Activated CD4-positive, alpha-beta T cell treated with anti-CD3 and anti-CD28 coated beads, Interleukin-2, Interleukin-4, amounts not matched to agents 100 ng/mL and 50 ng/mL, durations not matched to agents 16 hours and 8 hours (primary cell): Measurements from ENCODE around the gene ZNF407.
"Not testable (repeated sequence)": the region's sequence is repeated elsewhere in the genome, so short reads cannot be mapped to it uniquely, and the experiment has no call there.

Experiments
- DNase-seq: peaks from one replicate; pipeline ENCODE4 v3.0.0-alpha.2; 2020; ENCODE audit warnings: low spot score

ZNF407 gene, protein sequence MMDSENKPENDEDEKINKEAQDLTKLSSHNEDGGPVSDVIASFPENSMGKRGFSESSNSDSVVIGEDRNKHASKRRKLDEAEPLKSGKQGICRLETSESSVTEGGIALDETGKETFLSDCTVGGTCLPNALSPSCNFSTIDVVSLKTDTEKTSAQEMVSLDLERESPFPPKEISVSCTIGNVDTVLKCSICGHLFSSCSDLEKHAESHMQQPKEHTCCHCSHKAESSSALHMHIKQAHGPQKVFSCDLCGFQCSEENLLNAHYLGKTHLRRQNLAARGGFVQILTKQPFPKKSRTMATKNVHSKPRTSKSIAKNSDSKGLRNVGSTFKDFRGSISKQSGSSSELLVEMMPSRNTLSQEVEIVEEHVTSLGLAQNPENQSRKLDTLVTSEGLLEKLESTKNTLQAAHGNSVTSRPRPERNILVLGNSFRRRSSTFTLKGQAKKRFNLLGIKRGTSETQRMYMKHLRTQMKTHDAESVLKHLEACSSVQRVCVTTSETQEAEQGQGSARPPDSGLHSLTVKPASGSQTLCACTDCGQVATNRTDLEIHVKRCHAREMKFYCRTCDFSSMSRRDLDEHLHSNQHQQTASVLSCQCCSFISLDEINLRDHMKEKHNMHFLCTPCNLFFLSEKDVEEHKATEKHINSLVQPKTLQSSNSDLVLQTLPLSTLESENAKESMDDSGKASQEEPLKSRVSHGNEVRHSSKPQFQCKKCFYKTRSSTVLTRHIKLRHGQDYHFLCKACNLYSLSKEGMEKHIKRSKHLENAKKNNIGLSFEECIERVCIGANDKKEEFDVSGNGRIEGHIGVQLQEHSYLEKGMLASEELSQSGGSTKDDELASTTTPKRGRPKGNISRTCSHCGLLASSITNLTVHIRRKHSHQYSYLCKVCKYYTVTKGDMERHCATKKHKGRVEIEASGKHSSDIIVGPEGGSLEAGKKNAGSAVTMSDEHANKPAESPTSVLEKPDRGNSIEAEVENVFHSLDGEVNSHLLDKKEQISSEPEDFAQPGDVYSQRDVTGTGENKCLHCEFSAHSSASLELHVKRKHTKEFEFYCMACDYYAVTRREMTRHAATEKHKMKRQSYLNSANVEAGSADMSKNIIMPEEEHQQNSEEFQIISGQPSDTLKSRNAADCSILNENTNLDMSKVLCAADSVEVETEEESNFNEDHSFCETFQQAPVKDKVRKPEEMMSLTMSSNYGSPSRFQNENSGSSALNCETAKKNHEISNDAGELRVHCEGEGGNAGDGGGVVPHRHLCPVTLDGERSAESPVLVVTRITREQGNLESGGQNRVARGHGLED (N-terminal part only)

GRCh38 chr18:74597662-74598349 lies at the start of gene ZNF407:
Gene ZNF407, plus strand, starts transcription at chr18:74597870. Its CDS starts 33,150 bp downstream, at chr18:74631020.
- DNase-seq: peak; percentile 92

GRCh38 chr18:74549591-74550104 lies 48.0 kb upstream of the ZNF407 start:
- no peak for DNase-seq

DNA sequence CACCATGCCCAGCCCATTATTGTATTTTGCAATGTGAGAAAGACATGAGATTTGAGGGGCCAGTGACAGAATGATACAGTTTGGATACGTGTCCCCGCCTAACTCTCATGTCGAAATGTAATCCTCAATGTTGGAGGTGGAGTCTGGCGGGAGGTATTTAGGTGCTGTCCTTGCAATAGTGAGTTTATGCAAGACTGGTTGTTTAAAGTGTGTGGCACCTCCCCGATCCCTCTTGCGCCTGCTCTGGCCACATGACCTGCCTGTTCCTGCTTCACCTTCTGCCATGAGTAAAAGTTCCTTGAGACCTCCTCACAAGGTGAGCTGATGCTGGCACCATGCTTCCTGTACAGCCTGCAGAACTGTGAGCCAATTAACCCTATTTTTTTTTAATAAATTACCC lies 46.8 kb upstream of the ZNF407 start:
- no peak for DNase-seq

DNA sequence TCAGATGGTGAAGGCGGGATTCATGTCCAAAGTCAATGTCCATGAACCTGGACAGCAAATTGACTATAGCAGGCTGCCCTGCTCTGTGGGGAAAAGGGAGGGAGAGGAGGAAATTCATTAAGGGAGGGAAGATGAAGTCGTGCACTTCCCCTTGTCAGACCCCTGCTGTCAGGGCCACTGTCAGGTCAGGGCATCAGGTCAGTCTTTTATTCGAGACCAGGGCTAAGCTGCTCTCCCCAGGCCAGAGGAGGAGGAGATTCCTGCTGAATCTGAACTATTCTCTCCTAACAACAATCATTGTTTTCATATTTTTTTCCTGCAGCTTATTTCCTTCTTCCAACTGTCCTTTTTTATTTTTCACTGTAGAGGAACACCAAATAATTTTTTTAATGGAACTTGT lies 46.2 kb upstream of the ZNF407 start:
- DNase-seq: no peak

DNA sequence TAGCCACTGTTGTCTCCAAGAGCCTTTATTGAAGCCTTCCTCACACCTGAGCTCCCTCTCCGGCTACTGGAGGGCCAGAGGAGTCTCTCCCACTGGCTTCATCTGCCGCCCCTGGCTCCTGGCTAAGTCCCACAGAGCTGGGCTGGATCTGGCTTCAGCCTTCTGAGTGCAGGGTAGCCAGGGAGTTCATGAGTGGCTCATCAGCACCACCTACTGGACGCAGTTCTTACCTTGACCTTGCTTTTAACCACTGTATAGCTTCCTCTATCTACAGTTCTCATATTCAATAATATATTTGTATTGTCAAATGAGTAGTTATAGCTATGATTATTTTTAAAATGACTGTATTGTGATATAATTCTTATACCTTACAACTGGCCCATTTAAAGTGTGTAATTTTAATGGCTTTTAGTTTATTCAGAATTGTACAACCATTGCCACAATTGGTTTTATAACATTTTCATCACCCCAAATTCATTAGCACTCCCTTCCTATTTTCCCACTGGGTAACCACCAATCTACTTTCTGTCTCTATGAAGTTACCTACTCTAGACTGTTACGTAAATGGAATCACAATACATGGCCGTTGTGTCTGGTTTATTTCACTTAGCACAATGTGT lies 45.6 kb upstream of the ZNF407 start:
- DNase-seq: peak; percentile 80

DNA sequence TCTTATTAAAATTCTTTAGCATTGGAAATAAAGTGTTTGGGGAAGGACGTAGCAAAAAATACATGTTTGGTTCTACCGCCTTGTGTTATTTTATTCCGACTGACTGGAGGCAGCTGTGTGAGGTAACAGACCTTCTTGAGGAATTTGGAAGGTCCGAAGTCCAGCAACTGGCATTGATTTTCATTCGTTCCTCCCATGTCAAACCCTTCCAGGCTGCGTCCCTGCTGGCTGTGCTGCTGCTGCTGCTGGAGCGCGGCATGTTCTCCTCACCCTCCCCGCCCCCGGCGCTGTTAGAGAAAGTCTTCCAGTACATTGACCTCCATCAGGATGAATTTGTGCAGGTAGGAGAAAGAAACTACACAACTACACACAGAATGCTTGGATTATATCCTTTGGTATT lies 41.5 kb upstream of the ZNF407 start:
- DNase-seq: no peak

GRCh38 chr18:74558096-74558495 lies 39.6 kb upstream of the ZNF407 start:
- DNase-seq: no peak

DNA sequence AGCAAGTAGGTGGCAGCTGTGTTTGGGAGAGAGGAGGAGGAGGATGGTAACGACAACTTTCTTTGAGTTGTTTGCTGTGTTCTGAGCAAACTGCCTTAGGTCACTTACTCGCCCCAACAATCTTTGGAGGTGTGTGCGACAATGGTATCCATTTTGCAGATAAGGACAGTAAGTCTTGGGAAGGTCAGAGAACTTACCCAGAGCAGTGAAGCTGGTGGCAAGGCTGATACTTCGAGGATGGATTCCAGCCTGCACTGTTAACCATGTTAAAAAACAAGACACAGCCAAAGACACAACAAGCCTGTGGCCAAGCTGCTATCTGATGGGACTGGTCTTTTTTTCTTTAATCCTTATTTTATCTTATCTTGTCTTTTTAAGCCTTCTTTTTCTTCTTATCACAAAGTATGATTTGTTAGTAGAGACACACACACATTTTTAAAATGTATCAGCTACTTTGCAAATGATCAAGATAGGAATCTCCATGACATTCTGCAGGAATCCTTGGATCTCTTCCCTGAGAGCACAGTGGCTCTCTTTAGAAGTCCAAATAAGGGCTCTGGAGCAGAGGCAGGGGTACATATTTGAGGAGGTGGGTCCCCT lies 35.4 kb upstream of the ZNF407 start:
- DNase-seq: no peak

GRCh38 chr18:74562775-74563174 lies 34.9 kb upstream of the ZNF407 start:
- DNase-seq: no peak

DNA sequence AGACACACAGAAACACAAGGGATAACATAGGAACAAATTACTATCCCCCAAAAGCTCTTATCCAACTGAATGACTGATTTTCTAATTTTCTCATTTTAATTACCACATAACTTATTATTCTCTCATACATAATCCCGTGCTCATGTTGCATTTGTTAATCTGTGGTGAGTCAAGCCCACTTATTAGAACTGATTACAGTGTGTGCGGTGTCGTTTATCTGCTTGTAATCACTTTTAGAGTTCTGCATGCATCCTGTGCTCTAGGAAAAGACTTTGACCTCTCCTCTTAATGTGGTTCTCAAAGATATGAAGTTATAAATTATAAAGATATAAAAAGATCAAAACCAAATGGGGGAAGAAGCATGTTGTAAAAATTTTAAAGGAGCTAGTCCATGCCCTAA lies 33.7 kb upstream of the ZNF407 start:
- DNase-seq: no peak

DNA sequence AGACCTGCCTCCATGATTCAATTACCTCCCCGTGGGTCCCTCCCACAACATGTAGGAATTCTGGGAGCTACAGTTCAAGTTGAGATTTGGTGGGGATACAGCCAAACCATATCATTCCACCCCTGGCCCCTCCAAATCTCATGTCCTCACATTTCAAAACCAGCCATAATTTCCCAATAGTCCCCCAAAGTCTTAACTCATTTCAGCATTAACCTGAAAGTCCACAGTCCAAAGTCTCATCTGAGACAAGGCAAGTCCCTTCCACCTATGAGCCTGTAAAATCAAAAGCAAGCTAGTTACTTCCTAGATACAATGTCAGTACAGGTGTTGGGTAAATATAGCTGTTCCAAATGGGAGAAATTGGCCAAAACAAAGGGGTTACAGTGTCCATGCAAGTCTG lies 32.5 kb upstream of the ZNF407 start:
- DNase-seq: not testable (repeated sequence)

GRCh38 chr18:74565993-74566392 lies 31.7 kb upstream of the ZNF407 start:
- not testable (repeated sequence) for DNase-seq

GRCh38 chr18:74567822-74568221 lies 29.8 kb upstream of the ZNF407 start:
- no peak for DNase-seq

GRCh38 chr18:74569401-74569800 lies 28.3 kb upstream of the ZNF407 start:
- no peak for DNase-seq

DNA sequence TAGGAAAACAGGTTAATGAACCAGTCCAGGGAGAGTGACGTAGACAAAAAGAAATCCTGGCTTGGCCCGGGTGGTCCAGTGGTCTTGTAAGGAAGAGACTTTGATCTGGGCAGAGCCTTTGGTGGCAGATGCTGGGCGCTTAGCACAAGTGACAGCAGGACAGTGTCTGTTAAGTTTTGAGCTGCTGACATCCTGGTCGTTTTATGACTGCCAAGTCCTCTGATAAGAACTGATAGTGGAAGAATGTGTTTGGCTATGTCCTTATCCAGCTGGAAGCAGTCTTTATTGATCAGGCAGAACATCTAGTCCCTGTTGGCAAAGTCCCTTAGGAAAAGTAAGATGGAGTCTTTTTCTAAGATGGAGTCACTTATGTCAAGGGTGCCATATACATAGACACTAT lies 27.4 kb upstream of the ZNF407 start:
- DNase-seq: no peak

DNA sequence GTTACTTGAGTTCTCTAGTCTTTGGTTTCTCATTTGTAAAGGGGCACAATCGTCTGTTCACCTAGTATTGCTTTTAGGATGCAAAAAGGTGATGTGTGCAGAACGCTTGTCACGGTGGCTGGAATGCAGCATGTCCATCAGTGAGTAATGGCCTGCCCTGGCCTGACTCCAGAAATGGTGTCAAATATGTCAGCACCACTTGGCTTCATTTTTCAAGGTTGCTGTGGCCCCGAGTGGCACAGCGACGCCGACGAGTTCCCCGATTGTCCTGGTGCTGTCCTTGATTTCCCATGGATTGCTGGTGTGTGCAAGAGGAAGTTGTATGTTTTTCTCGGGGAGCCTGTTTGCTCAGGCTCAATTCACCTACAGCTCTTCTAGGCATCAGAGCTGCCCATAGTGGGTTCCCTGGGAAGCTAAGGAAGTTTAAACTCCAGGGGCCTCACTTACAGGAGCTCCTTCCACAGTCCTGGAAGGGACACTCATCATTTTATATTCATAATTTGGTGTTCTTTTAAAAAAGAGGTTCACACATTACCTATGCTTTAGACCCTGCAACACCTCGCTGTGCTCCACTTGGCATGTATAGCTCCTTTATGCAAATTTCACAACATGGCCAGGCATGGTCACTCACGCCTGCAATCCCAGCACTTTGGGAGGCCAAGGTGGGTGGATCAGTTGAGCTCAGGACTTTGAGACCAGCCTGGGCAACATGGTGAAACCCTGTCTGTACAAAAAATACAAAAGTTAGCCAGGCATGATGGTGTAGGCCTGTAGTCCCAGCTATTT lies 25.6 kb upstream of the ZNF407 start:
- DNase-seq: no peak

DNA sequence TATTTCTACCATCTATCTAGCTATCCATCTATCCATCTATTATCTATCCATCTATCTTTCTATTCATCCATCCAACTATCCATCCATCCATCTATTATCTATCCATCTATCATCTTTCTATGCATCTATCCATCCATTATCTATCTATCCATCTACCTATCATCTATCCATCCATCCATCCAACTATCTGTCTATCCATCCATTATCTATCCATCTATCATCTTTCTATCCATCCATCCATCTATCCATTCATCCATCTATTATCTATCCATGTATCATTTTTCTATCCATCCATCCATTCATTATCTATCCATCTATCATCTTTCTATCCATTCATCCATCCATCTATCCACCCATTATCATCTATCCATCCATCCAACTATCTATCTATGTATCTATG lies 24.6 kb upstream of the ZNF407 start:
- no peak for DNase-seq

- no peak for DNase-seq
These were observed 22.8 kb upstream of the ZNF407 start for GRCh38 chr18:74574916-74575315.

DNA sequence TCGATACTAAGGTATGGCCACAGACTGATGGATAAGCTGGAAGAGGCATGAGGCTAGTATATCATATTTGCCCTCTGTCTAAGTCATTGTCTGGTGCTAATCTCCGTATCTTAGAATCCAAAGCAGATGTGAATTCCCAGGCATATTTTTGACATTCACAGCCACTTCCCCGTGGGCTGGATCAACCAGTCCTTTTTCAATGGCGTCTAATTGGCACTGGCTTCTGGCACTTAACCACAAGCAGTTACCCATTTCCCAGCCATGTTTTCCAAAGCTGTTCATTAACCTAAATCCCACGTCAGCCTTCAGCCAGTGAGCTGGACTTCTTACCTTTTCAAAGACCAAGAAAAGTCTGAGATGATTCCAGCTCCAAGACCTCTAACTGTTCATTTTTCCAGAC lies 20.7 kb upstream of the ZNF407 start:
- no peak for DNase-seq
